ENCODE results near the gene ZFP3.

- TF ChIP-seq GATA3 (IDR thresholded peaks at IDR 0.05; ENCODE audit: low read depth, low read length) (no peak), GATA2 (IDR thresholded peaks at IDR 0.05; ENCODE audit: low read depth, low read length) (no peak)
These were observed 55.0 kb downstream of the ZFP3 start for GRCh38 chr17:5133311-5133710.

Data from SH-SY5Y (cell line).